Parathyroid adenoma (tissue), 2 donors: ENCODE measurements around the gene HSD17B11.
A peak's percentile ranks its signal among the peaks of the same experiment; 100 is the strongest.

ENCODE experiments used
- H2AFZ ChIP-seq: fragments of 300-600 bp; sonication (generic); one replicate; pipeline ENCODE4 v1.7.0; 2017; ENCODE audit warnings: antibody characterized with exemption, mild to moderate bottlenecking
- H3K27ac ChIP-seq: fragments of 300-600 bp; sonication (generic); one replicate; pipeline ENCODE4 v1.7.0; 2017
- H3K27me3 ChIP-seq: fragments of 300-600 bp; sonication (generic); one replicate; pipeline ENCODE4 v1.7.0; 2017; ENCODE audit warnings: low read length; ENCODE audit not compliant: control insufficient read depth, insufficient read depth
- H3K36me3 ChIP-seq: fragments of 300-600 bp; sonication (generic); one replicate; pipeline ENCODE4 v1.7.0; 2017; ENCODE audit warnings: low read length; ENCODE audit not compliant: control insufficient read depth, insufficient read depth
- H3K4me1 ChIP-seq: fragments of 300-600 bp; sonication (generic); one replicate; pipeline ENCODE4 v1.7.0; 2017; ENCODE audit warnings: control low read depth
- H3K4me2 ChIP-seq: fragments of 300-600 bp; sonication (generic); one replicate; pipeline ENCODE4 v1.7.0; 2017; ENCODE audit warnings: low read length
- H3K4me3 ChIP-seq: fragments of 300-600 bp; sonication (generic); one replicate; pipeline ENCODE4 v1.7.0; 2017; ENCODE audit warnings: low read depth, low read length
- H3K79me2 ChIP-seq: fragments of 300-600 bp; sonication (generic); one replicate; pipeline ENCODE4 v1.7.0; 2017; ENCODE audit warnings: control low read depth
- H3K9ac ChIP-seq: fragments of 300-600 bp; sonication (generic); one replicate; pipeline ENCODE4 v1.7.0; 2017; ENCODE audit warnings: mild to moderate bottlenecking
- H3K9me3 ChIP-seq: fragments of 300-600 bp; sonication (generic); one replicate; pipeline ENCODE4 v1.7.0; 2017; ENCODE audit warnings: low read length; ENCODE audit not compliant: control insufficient read depth
- CTCF ChIP-seq: fragments of 300-600 bp; sonication (generic); IDR thresholded peaks from one replicate; pipeline ENCODE4 v1.7.0; 2017; ENCODE audit warnings: antibody characterized with exemption, mild to moderate bottlenecking
- donor health status: primary hyperparathyroidism.

The HSD17B11 gene

GRCh38 chr4:87390891-87391575 lies at the start of gene HSD17B11:
TSS of gene HSD17B11 (minus strand) at chr4:87391188. CDS start at chr4:87391070, 118 bp downstream.
- H3K27ac ChIP-seq: peak within 1 kb of the TSS; percentile 70

GRCh38 chr4:87433342-87433741 lies 42.4 kb upstream of the HSD17B11 start:
- Histone ChIP-seq H3K36me3 (no peaks in the 10 kb centered on the region), H3K4me3 (no peak overlapping the region), H3K79me2 (no peaks in the 10 kb centered on the region), H3K4me1 (peaks cover 2% of the 10 kb centered on the region), H3K9ac (no peak overlapping the region), H3K27ac (no peak overlapping the region), H2AFZ (no peak overlapping the region), H3K27me3 (no peaks in the 10 kb centered on the region), H3K4me2 (no peak overlapping the region), H3K9me3 (no peaks in the 10 kb centered on the region)
- no peak for TF ChIP-seq CTCF

More at GRCh38 chr4:87390891-87391575, at the start of gene HSD17B11:
- no peaks in the 10 kb centered on the region for H3K9me3 ChIP-seq
- TF ChIP-seq CTCF: no peak
- no peaks in the 10 kb centered on the region for H3K36me3 ChIP-seq
- H3K79me2 ChIP-seq: no peaks in the 10 kb centered on the region
- H3K4me3 ChIP-seq: peak within 1 kb of the TSS; percentile 71
- H3K9ac ChIP-seq: no peak within 1 kb of the TSS
- no peaks in the 10 kb centered on the region for H3K4me1 ChIP-seq
- peak within 1 kb of the TSS; percentile 63 for H3K4me2 ChIP-seq
- no peaks in the 10 kb centered on the region for H3K27me3 ChIP-seq
- H2AFZ ChIP-seq: peak within 1 kb of the TSS; percentile 89

- Histone ChIP-seq H3K4me3 (no peak overlapping the region), H3K27ac (no peak overlapping the region), H2AFZ (no peak overlapping the region), H3K4me1 (peaks cover 2% of the 10 kb centered on the region), H3K9ac (no peak overlapping the region), H3K79me2 (peaks cover under 1% of the 10 kb centered on the region), H3K36me3 (no peaks in the 10 kb centered on the region), H3K4me2 (no peak overlapping the region), H3K27me3 (no peaks in the 10 kb centered on the region), H3K9me3 (no peaks in the 10 kb centered on the region)
- no peak for TF ChIP-seq CTCF
Measured at GRCh38 chr4:87430038-87430437, 39.0 kb upstream of the HSD17B11 start.

- TF ChIP-seq CTCF: no peak
- Histone ChIP-seq H3K27me3 (no peaks in the 10 kb centered on the region), H3K4me2 (no peak overlapping the region), H2AFZ (no peak overlapping the region), H3K9me3 (no peaks in the 10 kb centered on the region), H3K4me3 (no peak overlapping the region), H3K27ac (no peak overlapping the region), H3K4me1 (peaks cover 2% of the 10 kb centered on the region), H3K9ac (no peak overlapping the region), H3K36me3 (no peaks in the 10 kb centered on the region), H3K79me2 (peaks cover 5% of the 10 kb centered on the region)
Measured at GRCh38 chr4:87428979-87429378, 38.0 kb upstream of the HSD17B11 start.

GRCh38 chr4:87427518-87427868 lies 36.5 kb upstream of the HSD17B11 start:
- Histone ChIP-seq H3K36me3 (no peaks in the 10 kb centered on the region), H3K9me3 (no peaks in the 10 kb centered on the region), H3K4me1 (no peaks in the 10 kb centered on the region), H3K4me2 (no peak overlapping the region), H2AFZ (no peak overlapping the region), H3K9ac (no peak overlapping the region), H3K27ac (no peak overlapping the region), H3K4me3 (no peak overlapping the region), H3K79me2 (peaks cover 5% of the 10 kb centered on the region), H3K27me3 (no peaks in the 10 kb centered on the region)
- TF ChIP-seq CTCF: no peak
